Measurements from ENCODE around the gene MAGEA11.
"Not testable (repeated sequence)": the region's sequence is repeated elsewhere in the genome, so short reads cannot be mapped to it uniquely, and the experiment has no call there.

MAGEA11 gene

DNA sequence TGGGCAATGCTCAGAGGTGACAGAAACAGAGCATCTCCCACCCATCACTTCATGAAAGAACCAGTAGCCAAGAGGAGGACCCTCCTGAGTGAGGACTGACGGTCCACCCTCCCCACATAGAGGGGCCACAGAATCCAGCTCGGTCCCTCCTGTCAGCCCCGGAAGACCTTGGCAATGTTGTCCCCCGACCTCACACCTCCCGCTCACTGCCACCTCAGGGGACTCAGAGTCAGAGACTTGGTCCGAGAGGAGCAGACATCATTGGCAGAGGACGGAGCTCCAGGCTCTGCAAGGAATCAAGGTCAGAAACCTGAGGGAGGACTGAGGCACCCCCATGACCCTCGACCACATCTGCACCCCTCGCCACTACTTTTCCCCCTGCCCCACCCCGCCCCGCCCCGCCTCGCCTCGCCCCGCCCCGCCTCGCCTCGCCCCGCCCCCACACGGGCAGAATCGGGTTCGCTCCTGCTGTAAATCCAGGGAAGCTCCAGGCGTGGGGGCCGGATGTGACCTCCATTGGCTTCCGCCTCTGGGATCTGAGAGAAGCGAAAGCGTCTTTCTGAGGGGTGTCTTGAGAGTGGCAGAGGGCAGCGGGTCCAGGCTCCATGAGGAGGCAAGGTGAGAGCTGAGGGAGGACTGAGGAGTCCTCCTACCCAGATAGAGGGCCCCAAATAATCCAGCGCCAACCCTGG, at the start of gene MAGEA11:
TSS of gene MAGEA11 (plus strand) at position 516 of the 692 bp plus-strand sequence. CDS start 1,100 bp downstream, outside the sequence.
- DNase-seq, result no peak

DNA sequence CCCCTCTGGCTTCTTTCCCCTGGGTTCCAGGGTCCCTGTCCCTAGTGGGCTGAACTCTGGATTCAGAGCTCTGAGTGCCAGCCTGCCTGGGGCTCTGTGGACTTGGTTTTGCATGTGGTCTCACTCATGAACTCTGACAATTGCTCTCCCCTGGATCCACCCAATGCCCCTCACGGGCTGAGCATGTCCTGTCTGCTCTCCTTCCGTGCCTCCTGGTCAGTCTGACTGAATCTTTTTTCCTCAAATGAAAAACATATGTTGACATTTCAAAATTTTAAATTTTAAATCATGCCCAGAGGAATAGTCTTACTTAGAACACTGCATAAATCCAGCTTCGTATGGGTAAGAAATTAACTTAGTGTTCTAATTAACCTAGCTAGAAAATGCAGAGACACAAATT, 36.8 kb upstream of the MAGEA11 start:
- DNase-seq, result not testable (repeated sequence)

GRCh38 chrX:149675554-149675953, 36.3 kb upstream of the MAGEA11 start:
- DNase-seq, result not testable (repeated sequence)

DNA sequence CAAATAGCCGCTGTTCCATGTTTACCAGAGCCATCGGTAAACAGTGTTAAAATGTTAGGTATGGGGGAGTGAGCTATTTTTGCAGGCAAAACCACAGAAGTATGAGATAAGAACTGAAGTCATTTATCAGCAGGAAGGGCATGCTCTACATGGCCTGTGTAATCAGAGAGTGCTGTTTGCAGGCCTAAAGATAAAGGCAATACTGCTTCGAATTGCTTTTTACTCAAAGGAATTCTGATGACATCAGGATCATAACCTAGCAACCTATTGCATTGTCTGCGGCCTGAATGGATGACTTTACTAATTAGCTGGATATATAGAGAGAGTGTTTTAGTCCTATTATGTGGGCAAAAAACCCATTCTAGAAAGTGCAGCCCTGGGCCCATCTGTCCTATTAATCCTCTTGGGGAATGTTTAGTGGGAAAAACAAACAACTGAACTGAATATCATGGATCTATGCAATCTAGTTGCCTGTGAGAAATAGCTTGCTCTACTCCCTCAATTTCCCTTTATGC, 32.6 kb upstream of the MAGEA11 start:
- DNase-seq, result not testable (repeated sequence)

DNA sequence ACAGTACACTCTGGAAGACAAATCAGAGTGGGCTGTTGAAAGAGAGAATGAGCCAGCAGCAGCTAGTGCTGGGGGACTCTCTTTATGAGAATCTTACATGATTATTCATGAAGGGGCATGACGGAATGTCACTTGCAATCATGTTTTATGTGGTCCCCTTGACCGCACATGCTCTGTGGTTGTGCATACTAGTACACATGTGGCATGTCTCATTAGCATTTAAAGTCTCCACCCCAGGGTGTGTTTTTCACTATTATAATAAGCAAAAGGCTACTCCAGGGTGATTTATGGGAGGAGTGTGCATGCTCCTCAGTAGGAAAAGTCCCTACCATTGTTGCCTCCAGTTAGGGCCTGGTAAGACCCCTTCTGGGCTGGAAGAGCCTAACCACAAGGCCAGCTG, 30.7 kb upstream of the MAGEA11 start:
- no peak for DNase-seq

DNA sequence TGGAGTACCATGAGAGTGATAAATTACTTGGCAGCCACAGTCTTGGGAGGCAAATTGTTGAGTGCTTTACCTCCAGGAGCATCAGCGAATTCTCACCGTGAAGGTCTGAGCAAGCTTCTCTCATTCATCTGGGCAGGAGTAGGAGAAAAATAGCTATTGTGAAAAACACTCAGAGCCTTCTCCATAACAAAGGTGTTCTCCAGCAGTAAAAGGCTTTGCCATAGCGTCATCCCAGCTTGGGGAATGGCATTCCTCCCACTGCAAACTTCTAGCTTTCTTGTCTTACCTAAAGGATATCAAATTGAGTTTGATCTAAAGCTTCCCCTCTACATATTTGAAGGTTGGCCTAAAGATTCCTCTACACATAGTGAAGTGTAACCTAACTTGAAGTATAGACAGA, 29.8 kb upstream of the MAGEA11 start:
- DNase-seq, result no peak

DNA sequence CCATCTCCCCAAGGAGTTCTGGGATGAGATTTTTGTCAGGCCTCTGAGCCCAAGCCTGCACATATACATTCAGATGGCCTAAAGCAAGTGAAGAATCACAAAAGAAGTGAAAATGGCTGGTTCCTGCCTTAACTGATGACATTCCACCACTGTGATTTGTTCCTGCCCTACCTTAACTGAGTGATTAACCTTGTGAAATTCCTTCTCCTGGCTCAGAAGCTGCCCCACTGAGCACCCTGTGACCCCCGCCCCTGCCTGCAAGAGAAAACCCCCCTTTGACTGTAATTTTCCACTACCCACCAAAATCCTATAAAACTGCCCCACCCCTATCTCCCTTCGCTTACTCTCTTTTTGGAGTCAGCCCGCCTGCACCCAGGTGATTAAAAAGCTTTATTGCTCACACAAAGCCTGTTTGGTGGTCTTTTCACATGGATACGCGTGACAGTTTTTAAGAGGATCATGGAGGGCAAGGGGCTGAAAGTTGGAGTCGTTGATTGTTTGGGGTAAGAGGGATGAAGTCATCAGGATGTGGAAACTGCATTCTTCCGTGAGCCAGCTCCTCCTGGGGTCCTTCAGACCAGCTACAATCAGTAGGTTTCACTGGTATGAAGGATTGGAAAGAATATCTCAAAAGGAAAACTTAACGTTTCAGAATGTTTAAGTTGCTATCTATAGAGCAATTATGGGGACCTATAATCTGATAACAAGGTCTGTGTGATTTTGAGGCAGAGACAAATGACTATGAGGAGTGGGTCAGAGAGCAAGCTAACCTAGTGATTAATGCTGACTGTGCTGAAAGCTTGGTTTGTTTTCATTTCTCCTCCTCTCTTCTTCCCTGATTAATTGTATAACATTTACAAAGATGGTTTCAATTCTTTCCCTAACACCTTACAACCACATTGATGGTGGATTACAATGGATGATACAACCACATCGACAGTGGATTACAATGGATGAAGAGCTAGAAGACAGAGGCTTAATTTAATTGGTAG, 28.6 kb upstream of the MAGEA11 start:
- no peak for DNase-seq

DNA sequence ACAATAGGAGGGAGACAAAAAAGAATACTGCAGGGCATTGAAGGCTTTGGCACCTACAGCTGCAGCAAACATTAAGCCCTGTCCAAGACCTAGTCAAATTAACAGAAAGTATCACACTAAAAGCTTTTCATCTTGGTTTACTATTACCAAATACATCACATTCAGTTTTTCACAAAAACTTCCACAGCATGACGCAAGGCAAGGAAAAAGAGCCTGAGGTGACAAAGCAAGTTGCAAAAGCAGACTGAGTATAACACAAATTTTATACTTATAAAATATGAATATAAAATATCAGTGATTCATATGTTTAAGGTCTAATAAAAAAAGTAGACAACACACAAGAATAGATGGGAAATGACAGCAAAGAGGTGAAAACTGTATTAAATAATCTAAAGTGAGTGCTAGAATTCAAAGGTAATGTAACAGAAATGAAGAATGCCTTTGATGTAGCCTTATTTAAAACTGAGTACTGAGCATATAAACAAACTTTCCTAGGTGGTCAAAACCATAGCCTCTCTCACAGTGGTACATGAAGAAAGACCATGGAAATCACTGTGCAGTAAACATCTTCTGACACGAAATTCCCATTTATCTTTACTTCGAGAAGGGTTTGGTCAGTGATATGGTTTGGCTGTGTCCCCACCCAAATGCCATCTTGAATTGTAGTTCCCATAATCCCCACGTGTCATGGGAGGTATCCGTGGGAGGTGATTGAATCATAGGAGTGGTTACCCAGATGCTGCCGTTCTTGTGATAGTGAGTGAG, 27.7 kb upstream of the MAGEA11 start:
- DNase-seq, result no peak

- no peak for DNase-seq
These were observed 23.9 kb upstream of the MAGEA11 start for GRCh38 chrX:149687991-149688390.

- DNase-seq, result no peak
These were observed 23.3 kb upstream of the MAGEA11 start for GRCh38 chrX:149688552-149688951.

DNA sequence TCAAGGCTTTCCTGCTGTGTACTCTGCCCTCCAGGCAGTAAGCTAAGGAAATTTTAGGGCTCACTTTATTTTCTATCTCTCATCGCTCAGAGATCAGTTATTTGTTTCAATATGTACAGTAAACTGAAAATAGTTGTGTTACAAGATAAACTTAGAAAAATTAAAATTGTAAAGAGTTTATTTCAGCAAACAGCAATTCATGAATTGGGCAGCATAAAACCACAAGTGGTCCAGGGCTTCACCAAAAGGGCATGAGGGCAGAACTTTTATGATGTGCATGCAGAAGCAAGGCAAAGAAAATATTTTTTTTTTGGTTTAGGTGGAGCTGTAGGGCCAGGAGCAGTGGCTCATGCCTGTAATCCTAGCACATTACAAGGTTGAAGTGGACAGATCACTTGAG, 20.1 kb upstream of the MAGEA11 start:
- no peak for DNase-seq

- not testable (repeated sequence) for DNase-seq
These were observed 19.1 kb upstream of the MAGEA11 start for GRCh38 chrX:149692686-149693272.

DNA sequence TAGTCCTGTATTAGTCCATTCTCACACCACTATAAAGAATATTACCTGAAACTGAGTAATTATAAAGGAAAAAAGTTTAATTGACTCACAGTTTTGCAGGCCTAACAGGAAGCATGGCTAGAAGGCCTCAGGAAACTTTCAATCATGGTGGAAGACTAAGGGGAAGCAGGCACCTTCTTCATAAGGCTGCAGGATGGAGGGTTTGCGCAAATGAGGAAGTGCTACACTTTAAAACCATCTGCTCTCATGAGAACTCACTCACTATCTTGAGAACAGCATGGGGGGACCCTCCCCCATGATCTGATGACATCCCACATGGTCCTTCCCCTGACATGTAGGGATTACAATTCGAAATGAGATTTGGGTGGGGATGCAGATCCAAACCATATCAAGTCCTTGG, 12.1 kb upstream of the MAGEA11 start:
- DNase-seq, result no peak

- no peak for DNase-seq
These were observed 7.2 kb upstream of the MAGEA11 start for GRCh38 chrX:149704664-149705063.

- DNase-seq, result no peak
These were observed 4.5 kb upstream of the MAGEA11 start for GRCh38 chrX:149707147-149707901.

DNA sequence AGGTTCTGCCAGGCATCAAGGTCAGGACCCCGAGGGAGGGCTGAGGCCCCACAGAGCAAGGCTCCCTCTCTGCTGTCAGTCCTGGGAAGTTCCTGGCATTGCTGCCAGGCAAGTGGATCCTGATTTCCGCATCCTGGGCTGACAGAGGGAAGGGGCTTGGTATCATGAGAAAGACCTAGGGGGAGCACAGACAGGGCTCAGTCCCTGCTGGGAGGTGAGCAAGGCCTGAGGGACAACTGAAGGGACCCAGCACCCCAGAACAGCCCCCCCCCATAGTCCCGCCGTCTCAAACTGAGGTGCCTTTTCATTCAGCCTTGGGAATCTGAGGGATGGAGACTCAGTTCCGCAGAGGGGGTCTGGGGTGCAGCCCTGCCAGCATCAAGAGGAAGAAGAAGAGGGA, 971 bp downstream of the MAGEA11 start:
- DNase-seq, result no peak

DNA sequence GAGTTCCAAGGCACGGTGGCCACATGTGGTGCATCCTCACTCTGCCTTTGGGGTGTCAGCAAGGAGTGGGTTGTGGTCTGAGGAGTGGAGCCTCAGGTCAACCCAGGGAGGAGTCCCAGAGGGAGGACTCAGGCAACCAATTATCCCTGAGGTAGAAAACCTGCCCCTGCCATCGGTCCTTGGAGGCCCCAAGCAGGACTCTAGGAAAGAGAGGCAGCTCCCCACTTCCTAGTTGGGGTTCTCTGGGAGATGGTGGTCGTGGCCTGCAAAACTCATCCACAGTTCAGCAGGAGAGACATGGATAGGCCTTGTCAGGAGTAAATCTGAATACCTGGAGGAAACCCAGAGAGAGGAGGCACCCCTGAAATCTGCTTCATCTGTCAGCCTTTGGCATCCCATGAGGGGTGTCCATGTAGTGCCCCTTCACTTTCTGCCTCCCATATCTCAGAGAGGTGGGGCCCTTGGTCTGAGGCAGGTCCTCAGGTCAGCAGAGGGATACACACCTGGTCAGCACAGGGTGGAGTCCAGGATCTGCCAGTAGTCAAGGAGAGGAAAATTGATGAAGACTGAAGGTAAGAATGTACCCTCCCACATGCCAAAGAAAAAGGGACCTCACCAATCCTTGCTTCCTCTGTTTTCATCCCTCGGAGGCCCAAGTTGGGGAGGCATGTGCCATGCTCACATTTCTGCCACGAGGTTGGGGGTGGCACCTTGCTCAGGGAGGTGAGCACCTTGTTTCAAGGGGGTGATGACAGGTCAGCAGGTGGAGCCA, 1.6 kb downstream of the MAGEA11 start:
- no peak for DNase-seq

GRCh38 chrX:149715468-149715867, 3.6 kb downstream of the MAGEA11 start:
- no peak for DNase-seq

- DNase-seq, result no peak
These were observed 4.8 kb downstream of the MAGEA11 start for GRCh38 chrX:149716632-149717031.

DNA sequence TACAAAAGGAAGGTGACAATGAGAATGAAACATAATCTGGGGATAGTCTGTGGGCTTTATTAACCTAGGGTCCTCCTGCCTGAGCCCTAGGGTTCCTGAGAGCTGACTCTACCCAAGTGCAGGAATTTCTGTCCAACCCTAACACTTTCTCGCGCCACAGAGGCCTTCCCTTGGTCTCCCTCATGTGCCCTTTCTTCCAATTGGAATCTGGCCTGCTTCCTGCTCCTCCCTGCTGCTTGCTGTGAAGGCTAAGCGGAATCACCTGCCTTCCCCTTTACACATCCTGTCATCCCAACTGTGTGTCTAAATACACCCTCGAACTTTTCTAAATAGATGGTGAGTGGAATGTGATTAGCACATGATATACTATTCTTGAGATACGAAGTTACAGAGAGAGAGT, 5.9 kb downstream of the MAGEA11 start:
- no peak for DNase-seq

DNA sequence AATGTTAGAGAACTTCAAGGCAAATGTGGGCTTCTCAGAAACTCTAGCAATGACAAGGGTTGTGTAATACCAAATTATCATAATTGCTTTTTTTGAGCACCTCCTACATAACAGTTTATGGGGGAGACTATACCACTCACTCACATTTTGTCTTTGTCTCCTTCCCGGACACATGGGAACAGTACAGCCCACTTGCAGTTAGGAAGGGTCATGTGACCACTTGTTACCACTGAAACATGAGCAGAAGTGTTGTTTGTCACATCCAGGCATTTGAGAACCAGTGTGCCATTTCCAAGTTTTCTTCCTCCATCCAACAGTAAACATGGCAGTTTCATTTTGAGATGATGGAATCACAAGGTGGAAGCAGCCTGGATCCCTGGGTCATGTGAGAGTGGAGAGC, 6.9 kb downstream of the MAGEA11 start:
- DNase-seq, result no peak

All from NCI-H1436 (cell line).